Measurements from ENCODE around the gene RNH1. TPM values are rescaled to one million over a fixed set of nuclear protein-coding genes. Genes with fewer than 3 reads are reported as not detected.
"Not testable (repeated sequence)": the region's sequence is repeated elsewhere in the genome, so short reads cannot be mapped to it uniquely, and the experiment has no call there.

RNH1 gene
- total RNA-seq, 1 donor from 2014 or later = 85.9 TPM

- DNase-seq = no peak
- TF ChIP-seq CTCF (IDR thresholded peaks at IDR 0.05; ENCODE audit: partially characterized antibody, unreplicated experiment) = no peak
- H3K4me1 Mint-ChIP-seq (ENCODE audit: low read depth, unreplicated experiment) = peaks cover 33% of the 10 kb centered on the region
- peak overlapping the region; percentile 72 for H3K27ac Mint-ChIP-seq (ENCODE audit: unreplicated experiment)
- no peak overlapping the region for H3K4me3 Mint-ChIP-seq (ENCODE audit: unreplicated experiment)
- H3K36me3 Mint-ChIP-seq (ENCODE audit: unreplicated experiment) = no peaks in the 10 kb centered on the region
- H3K9me3 Mint-ChIP-seq (ENCODE audit: unreplicated experiment) = peaks cover 4% of the 10 kb centered on the region
- H3K27me3 Mint-ChIP-seq (ENCODE audit: unreplicated experiment) = peaks cover 14% of the 10 kb centered on the region
Observed at GRCh38 chr11:471468-472145, 35.4 kb downstream of the RNH1 start.

GRCh38 chr11:469684-470560 lies 37.1 kb downstream of the RNH1 start:
- TF ChIP-seq CTCF (IDR thresholded peaks at IDR 0.05; ENCODE audit: partially characterized antibody, unreplicated experiment) = no peak
- peaks cover 29% of the 10 kb centered on the region for H3K4me1 Mint-ChIP-seq (ENCODE audit: low read depth, unreplicated experiment)
- peaks cover 14% of the 10 kb centered on the region for H3K27me3 Mint-ChIP-seq (ENCODE audit: unreplicated experiment)
- H3K9me3 Mint-ChIP-seq (ENCODE audit: unreplicated experiment) = peaks cover 5% of the 10 kb centered on the region
- H3K4me3 Mint-ChIP-seq (ENCODE audit: unreplicated experiment) = peak overlapping the region; percentile 64
- peak overlapping the region; percentile 77 for H3K27ac Mint-ChIP-seq (ENCODE audit: unreplicated experiment)
- H3K36me3 Mint-ChIP-seq (ENCODE audit: unreplicated experiment) = no peaks in the 10 kb centered on the region
- DNase-seq = no peak

- DNase-seq; H3K36me3 Mint-ChIP-seq (ENCODE audit: unreplicated experiment); H3K9me3 Mint-ChIP-seq (ENCODE audit: unreplicated experiment): not testable (repeated sequence)
- Mint-ChIP-seq H3K27me3 (ENCODE audit: unreplicated experiment) (peaks cover 12% of the 10 kb centered on the region), H3K4me1 (ENCODE audit: low read depth, unreplicated experiment) (peaks cover 29% of the 10 kb centered on the region), H3K4me3 (ENCODE audit: unreplicated experiment) (peak overlapping the region; percentile 64), H3K27ac (ENCODE audit: unreplicated experiment) (peak overlapping the region; percentile 77)
Observed at GRCh38 chr11:469026-469683, 37.9 kb downstream of the RNH1 start.

GRCh38 chr11:468493-468892 lies 38.5 kb downstream of the RNH1 start:
- peaks cover 5% of the 10 kb centered on the region for H3K9me3 Mint-ChIP-seq (ENCODE audit: unreplicated experiment)
- TF ChIP-seq CTCF (IDR thresholded peaks at IDR 0.05; ENCODE audit: partially characterized antibody, unreplicated experiment) = no peak
- no peaks in the 10 kb centered on the region for H3K36me3 Mint-ChIP-seq (ENCODE audit: unreplicated experiment)
- H3K27me3 Mint-ChIP-seq (ENCODE audit: unreplicated experiment) = peaks cover 8% of the 10 kb centered on the region
- H3K4me3 Mint-ChIP-seq (ENCODE audit: unreplicated experiment) = peak overlapping the region; percentile 30
- DNase-seq = no peak
- peaks cover 24% of the 10 kb centered on the region for H3K4me1 Mint-ChIP-seq (ENCODE audit: low read depth, unreplicated experiment)
- H3K27ac Mint-ChIP-seq (ENCODE audit: unreplicated experiment) = peak overlapping the region; percentile 80

GRCh38 chr11:468036-468435 lies 39.0 kb downstream of the RNH1 start:
- DNase-seq = no peak
- Mint-ChIP-seq H3K27me3 (ENCODE audit: unreplicated experiment) (peaks cover 5% of the 10 kb centered on the region), H3K4me3 (ENCODE audit: unreplicated experiment) (peak overlapping the region; percentile 3), H3K4me1 (ENCODE audit: low read depth, unreplicated experiment) (peaks cover 20% of the 10 kb centered on the region), H3K27ac (ENCODE audit: unreplicated experiment) (peak overlapping the region; percentile 80), H3K36me3 (ENCODE audit: unreplicated experiment) (no peaks in the 10 kb centered on the region), H3K9me3 (ENCODE audit: unreplicated experiment) (peaks cover 3% of the 10 kb centered on the region)
- no peak for TF ChIP-seq CTCF (IDR thresholded peaks at IDR 0.05; ENCODE audit: partially characterized antibody, unreplicated experiment)

Measured in glutamatergic neuron (in vitro differentiated cells).